ENCODE results near the gene FAM180B. TPM values are rescaled to one million over a fixed set of nuclear protein-coding genes. Genes with fewer than 3 reads are reported as not detected.
A peak's percentile ranks its signal among the peaks of the same experiment; 100 is the strongest.

The FAM180B gene
- total and polyA plus RNA-seq, 4 donors, result not detected

DNA sequence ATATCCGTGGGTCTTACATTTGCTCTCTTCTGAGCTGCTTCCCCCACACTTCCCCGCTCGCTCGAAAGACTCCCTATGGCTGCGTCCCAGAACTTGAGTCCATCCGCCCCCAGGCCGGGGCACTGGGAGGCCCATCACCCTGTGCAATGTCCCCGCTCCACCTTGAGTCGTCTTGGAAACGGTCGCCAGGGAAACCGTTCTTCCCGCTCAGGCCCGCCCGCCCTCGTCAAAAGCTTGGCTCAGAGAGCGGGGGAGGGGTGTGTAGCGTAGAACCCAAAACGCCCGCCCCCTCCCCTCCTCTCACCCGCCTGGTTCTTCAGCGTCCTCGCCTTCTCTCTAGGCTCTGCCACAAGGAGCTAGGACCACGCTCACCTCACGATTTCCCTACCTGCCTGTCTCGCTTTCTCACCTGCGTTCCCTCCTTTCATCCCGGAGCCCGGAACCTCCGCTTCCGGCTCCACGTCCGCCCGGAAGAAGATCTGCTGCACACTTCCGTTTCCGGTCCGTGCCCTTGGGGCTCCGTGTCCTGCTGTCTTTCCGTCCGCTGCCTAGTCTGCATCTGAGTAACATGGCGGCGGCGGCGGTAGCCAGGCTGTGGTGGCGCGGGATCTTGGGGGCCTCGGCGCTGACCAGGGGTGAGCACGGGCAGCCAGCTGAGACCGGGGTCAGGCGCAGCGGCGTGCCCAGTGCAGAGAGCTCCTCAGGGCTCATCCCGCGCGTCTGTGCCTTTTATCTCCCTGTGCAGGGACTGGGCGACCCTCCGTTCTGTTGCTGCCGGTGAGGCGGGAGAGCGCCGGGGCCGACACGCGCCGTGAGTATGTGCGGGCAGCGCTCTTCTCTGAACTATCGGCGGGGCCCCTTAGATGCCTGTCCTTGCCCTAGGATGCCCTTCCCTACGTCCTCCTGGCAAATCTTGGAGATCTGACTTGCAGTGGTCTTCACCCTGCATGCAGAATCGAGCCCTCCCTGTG is 7.7 kb upstream of the FAM180B start, which contains the start of the genes KBTBD4 and NDUFS3:
KBTBD4 (minus strand) TSS at position 447 of the 971 bp plus-strand sequence; CDS start at position 428, 19 bp downstream.
NDUFS3 (plus strand) TSS at position 551 of the 971 bp plus-strand sequence; CDS start at position 569, 18 bp downstream.
- Histone ChIP-seq H3K9me3 (ENCODE audit: control insufficient read depth in 4 of 4, low read length in 3 of 4) (no peaks in the 10 kb centered on the region), H3K4me3 (ENCODE audit: low read depth in 1 of 3, low read length in 3 of 3) (peak within 1 kb of the TSS; percentile 78 to 90 (median 89)), H3K36me3 (ENCODE audit: control insufficient read depth in 4 of 4, insufficient read depth in 3 of 4, low read depth in 1 of 4, low read length in 3 of 4) (peaks cover 5 to 35% (median 24%) of the 10 kb centered on the region in 4 donors), H3K27ac (ENCODE audit: low read depth in 1 of 2, low read length in 2 of 2) (peak within 1 kb of the TSS; percentile 81 to 90), H3K9ac (ENCODE audit: low read depth in 1 of 2, low read length in 2 of 2) (peak within 1 kb of the TSS; percentile 44 to 83), H3K4me1 (ENCODE audit: control insufficient read depth in 4 of 4, insufficient read depth in 4 of 4, low read length in 3 of 4) (peaks cover 5 to 34% (median 27%) of the 10 kb centered on the region in 4 donors), H3K27me3 (ENCODE audit: control insufficient read depth in 4 of 4, insufficient read depth in 4 of 4, low read length in 3 of 4) (no peaks in the 10 kb centered on the region)
- peak; percentile 96 for DNase-seq (ENCODE audit: low spot score)
- TF ChIP-seq TAF1 (conservative IDR thresholded peaks at IDR 0.05) (peak; percentile 26), RAD21 (IDR thresholded peaks at IDR 0.05) (peak; percentile 51 to 55), HNF4A (conservative IDR thresholded peaks at IDR 0.05) (peak in 1 of 2 donors; percentile 7), FOXA2 (IDR thresholded peaks at IDR 0.05) (no peak), FOXA1 (IDR thresholded peaks at IDR 0.05) (peak; percentile 10), HNF4G (IDR thresholded peaks at IDR 0.05) (no peak), YY1 (IDR thresholded peaks at IDR 0.05) (peak; percentile 96), GABPA (IDR thresholded peaks at IDR 0.05 in 1 of 2, conservative IDR thresholded peaks at IDR 0.05 in 1 of 2) (peak; percentile 100), ZBTB33 (IDR thresholded peaks at IDR 0.05) (no peak), CTCF (IDR thresholded peaks at IDR 0.05; ENCODE audit: low read depth, low read length, missing input control) (no peak), EGR1 (IDR thresholded peaks at IDR 0.05; ENCODE audit: low read depth in 2 of 2) (peak; percentile 79 to 87), JUND (IDR thresholded peaks at IDR 0.05) (no peak), MAX (IDR thresholded peaks at IDR 0.05) (peak; percentile 88), ATF3 (IDR thresholded peaks at IDR 0.05) (no peak), SP1 (IDR thresholded peaks at IDR 0.05) (peak; percentile 52), NR2F2 (IDR thresholded peaks at IDR 0.05) (peak; percentile 60), RXRA (IDR thresholded peaks at IDR 0.05) (peak; percentile 25 to 39)
- TF ChIP-seq, protein P1, sequence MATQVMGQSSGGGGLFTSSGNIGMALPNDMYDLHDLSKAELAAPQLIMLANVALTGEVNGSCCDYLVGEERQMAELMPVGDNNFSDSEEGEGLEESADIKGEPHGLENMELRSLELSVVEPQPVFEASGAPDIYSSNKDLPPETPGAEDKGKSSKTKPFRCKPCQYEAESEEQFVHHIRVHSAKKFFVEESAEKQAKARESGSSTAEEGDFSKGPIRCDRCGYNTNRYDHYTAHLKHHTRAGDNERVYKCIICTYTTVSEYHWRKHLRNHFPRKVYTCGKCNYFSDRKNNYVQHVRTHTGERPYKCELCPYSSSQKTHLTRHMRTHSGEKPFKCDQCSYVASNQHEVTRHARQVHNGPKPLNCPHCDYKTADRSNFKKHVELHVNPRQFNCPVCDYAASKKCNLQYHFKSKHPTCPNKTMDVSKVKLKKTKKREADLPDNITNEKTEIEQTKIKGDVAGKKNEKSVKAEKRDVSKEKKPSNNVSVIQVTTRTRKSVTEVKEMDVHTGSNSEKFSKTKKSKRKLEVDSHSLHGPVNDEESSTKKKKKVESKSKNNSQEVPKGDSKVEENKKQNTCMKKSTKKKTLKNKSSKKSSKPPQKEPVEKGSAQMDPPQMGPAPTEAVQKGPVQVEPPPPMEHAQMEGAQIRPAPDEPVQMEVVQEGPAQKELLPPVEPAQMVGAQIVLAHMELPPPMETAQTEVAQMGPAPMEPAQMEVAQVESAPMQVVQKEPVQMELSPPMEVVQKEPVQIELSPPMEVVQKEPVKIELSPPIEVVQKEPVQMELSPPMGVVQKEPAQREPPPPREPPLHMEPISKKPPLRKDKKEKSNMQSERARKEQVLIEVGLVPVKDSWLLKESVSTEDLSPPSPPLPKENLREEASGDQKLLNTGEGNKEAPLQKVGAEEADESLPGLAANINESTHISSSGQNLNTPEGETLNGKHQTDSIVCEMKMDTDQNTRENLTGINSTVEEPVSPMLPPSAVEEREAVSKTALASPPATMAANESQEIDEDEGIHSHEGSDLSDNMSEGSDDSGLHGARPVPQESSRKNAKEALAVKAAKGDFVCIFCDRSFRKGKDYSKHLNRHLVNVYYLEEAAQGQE (IDR thresholded peaks at IDR 0.05), result peak; percentile 75
- WGBS, result under 1% methylated on average over 72 of the region's 72 CpGs
